Measurements from ENCODE around the gene MAP3K14.
A peak's percentile ranks its signal among the peaks of the same experiment; 100 is the strongest.
"Not testable (repeated sequence)": the region's sequence is repeated elsewhere in the genome, so short reads cannot be mapped to it uniquely, and the experiment has no call there.

Gene MAP3K14

GRCh38 chr17:45306094-45306493, 10.7 kb downstream of the MAP3K14 start:
- Mint-ChIP-seq H3K36me3 (peaks cover 17% of the 10 kb centered on the region), H3K27me3 (no peaks in the 10 kb centered on the region), H3K4me3 (no peak overlapping the region), H3K9me3 (no peaks in the 10 kb centered on the region), H3K27ac (peak overlapping the region; percentile 69), H3K4me1 (peaks cover 50% of the 10 kb centered on the region)
- ATAC-seq (ENCODE audit: low read depth) = no peak
- DNase-seq (ENCODE audit: low spot score in 2 of 2) = no peak

- ATAC-seq (ENCODE audit: low read depth) = no peak
- peaks cover 17% of the 10 kb centered on the region for H3K36me3 Mint-ChIP-seq
- no peak for DNase-seq (ENCODE audit: low spot score in 2 of 2)
- no peaks in the 10 kb centered on the region for H3K27me3 Mint-ChIP-seq
- peak overlapping the region; percentile 69 for H3K27ac Mint-ChIP-seq
- no peak overlapping the region for H3K4me3 Mint-ChIP-seq
- H3K9me3 Mint-ChIP-seq = no peaks in the 10 kb centered on the region
- H3K4me1 Mint-ChIP-seq = peaks cover 46% of the 10 kb centered on the region
Observed at GRCh38 chr17:45305530-45306087, 11.2 kb downstream of the MAP3K14 start.

GRCh38 chr17:45302649-45303173, 14.1 kb downstream of the MAP3K14 start:
- peak overlapping the region; percentile 75 for H3K4me3 Mint-ChIP-seq
- no peaks in the 10 kb centered on the region for H3K27me3 Mint-ChIP-seq
- H3K36me3 Mint-ChIP-seq = peaks cover 12% of the 10 kb centered on the region
- peaks cover 50% of the 10 kb centered on the region for H3K4me1 Mint-ChIP-seq
- no peaks in the 10 kb centered on the region for H3K9me3 Mint-ChIP-seq
- peak overlapping the region; percentile 90 for H3K27ac Mint-ChIP-seq
- ATAC-seq (ENCODE audit: low read depth) = peak; percentile 69
- DNase-seq (ENCODE audit: low spot score in 2 of 2) = peak in 1 of 2 donors; percentile 44

GRCh38 chr17:45302220-45302619, 14.6 kb downstream of the MAP3K14 start:
- not testable (repeated sequence) for H3K36me3 Mint-ChIP-seq; DNase-seq (ENCODE audit: low spot score in 2 of 2); H3K27me3 Mint-ChIP-seq; H3K9me3 Mint-ChIP-seq; ATAC-seq (ENCODE audit: low read depth)
- peak overlapping the region; percentile 90 for H3K27ac Mint-ChIP-seq
- peak overlapping the region; percentile 75 for H3K4me3 Mint-ChIP-seq
- H3K4me1 Mint-ChIP-seq = peaks cover 45% of the 10 kb centered on the region

- no peaks in the 10 kb centered on the region for H3K27me3 Mint-ChIP-seq
- peak; percentile 30 for ATAC-seq (ENCODE audit: low read depth)
- H3K36me3 Mint-ChIP-seq = peaks cover 9% of the 10 kb centered on the region
- peak overlapping the region; percentile 65 for H3K4me3 Mint-ChIP-seq
- peaks cover 46% of the 10 kb centered on the region for H3K4me1 Mint-ChIP-seq
- no peak for DNase-seq (ENCODE audit: low spot score in 2 of 2)
- peak overlapping the region; percentile 90 for H3K27ac Mint-ChIP-seq
- no peaks in the 10 kb centered on the region for H3K9me3 Mint-ChIP-seq
Observed at GRCh38 chr17:45301674-45302073, 15.1 kb downstream of the MAP3K14 start.

GRCh38 chr17:45300060-45300751, 16.6 kb downstream of the MAP3K14 start:
- peaks cover 9% of the 10 kb centered on the region for H3K36me3 Mint-ChIP-seq
- H3K9me3 Mint-ChIP-seq = no peaks in the 10 kb centered on the region
- DNase-seq (ENCODE audit: low spot score in 2 of 2) = no peak
- peak overlapping the region; percentile 41 for H3K4me3 Mint-ChIP-seq
- H3K27me3 Mint-ChIP-seq = no peaks in the 10 kb centered on the region
- H3K27ac Mint-ChIP-seq = peak overlapping the region; percentile 48
- peaks cover 56% of the 10 kb centered on the region for H3K4me1 Mint-ChIP-seq
- ATAC-seq (ENCODE audit: low read depth) = no peak

- peak overlapping the region; percentile 27 for H3K4me3 Mint-ChIP-seq
Observed at GRCh38 chr17:45299361-45299760, 17.5 kb downstream of the MAP3K14 start.

GRCh38 chr17:45298546-45299285, 18.1 kb downstream of the MAP3K14 start:
- Mint-ChIP-seq H3K4me1 (peaks cover 58% of the 10 kb centered on the region), H3K4me3 (peak overlapping the region; percentile 25), H3K9me3 (no peaks in the 10 kb centered on the region), H3K27me3 (no peaks in the 10 kb centered on the region), H3K27ac (peak overlapping the region; percentile 35), H3K36me3 (peaks cover 6% of the 10 kb centered on the region)
- no peak for ATAC-seq (ENCODE audit: low read depth)
- no peak for DNase-seq (ENCODE audit: low spot score in 2 of 2)

More at GRCh38 chr17:45299361-45299760, 17.5 kb downstream of the MAP3K14 start:
- peak overlapping the region; percentile 35 for H3K27ac Mint-ChIP-seq
- ATAC-seq (ENCODE audit: low read depth) = no peak
- H3K9me3 Mint-ChIP-seq = no peaks in the 10 kb centered on the region
- H3K36me3 Mint-ChIP-seq = peaks cover 6% of the 10 kb centered on the region
- H3K4me1 Mint-ChIP-seq = peaks cover 56% of the 10 kb centered on the region
- no peaks in the 10 kb centered on the region for H3K27me3 Mint-ChIP-seq
- DNase-seq (ENCODE audit: low spot score in 2 of 2) = no peak

GRCh38 chr17:45296833-45297124, 20.0 kb downstream of the MAP3K14 start:
- DNase-seq (ENCODE audit: low spot score in 2 of 2) (no peak), ATAC-seq (ENCODE audit: low read depth) (no peak)
- no peaks in the 10 kb centered on the region for H3K27me3 Mint-ChIP-seq
- H3K4me3 Mint-ChIP-seq = peak overlapping the region; percentile 54
- peak overlapping the region; percentile 78 for H3K27ac Mint-ChIP-seq
- H3K36me3 Mint-ChIP-seq = peaks cover 6% of the 10 kb centered on the region
- peaks cover 59% of the 10 kb centered on the region for H3K4me1 Mint-ChIP-seq
- H3K9me3 Mint-ChIP-seq = no peaks in the 10 kb centered on the region

GRCh38 chr17:45296003-45296832, 20.6 kb downstream of the MAP3K14 start:
- Mint-ChIP-seq H3K4me1 (peaks cover 62% of the 10 kb centered on the region), H3K36me3 (peaks cover 6% of the 10 kb centered on the region), H3K9me3 (no peaks in the 10 kb centered on the region), H3K4me3 (peak overlapping the region; percentile 54), H3K27ac (peak overlapping the region; percentile 78), H3K27me3 (no peaks in the 10 kb centered on the region)
- DNase-seq (ENCODE audit: low spot score in 2 of 2) = peak in 1 of 2 donors; percentile 45
- peak; percentile 93 for ATAC-seq (ENCODE audit: low read depth)

GRCh38 chr17:45294506-45294905, 22.3 kb downstream of the MAP3K14 start:
- Mint-ChIP-seq H3K27ac (no peak overlapping the region), H3K9me3 (no peaks in the 10 kb centered on the region)

GRCh38 chr17:45293413-45294211, 23.2 kb downstream of the MAP3K14 start:
- no peak for ATAC-seq (ENCODE audit: low read depth)
- Mint-ChIP-seq H3K9me3 (no peaks in the 10 kb centered on the region), H3K27ac (peak overlapping the region; percentile 65), H3K4me3 (peak overlapping the region; percentile 29), H3K27me3 (no peaks in the 10 kb centered on the region), H3K36me3 (peaks cover 10% of the 10 kb centered on the region), H3K4me1 (peaks cover 55% of the 10 kb centered on the region)
- DNase-seq (ENCODE audit: low spot score in 2 of 2) = no peak

More at GRCh38 chr17:45294506-45294905, 22.3 kb downstream of the MAP3K14 start:
- peaks cover 10% of the 10 kb centered on the region for H3K36me3 Mint-ChIP-seq
- DNase-seq (ENCODE audit: low spot score in 2 of 2) (no peak), ATAC-seq (ENCODE audit: low read depth) (no peak)
- peaks cover 64% of the 10 kb centered on the region for H3K4me1 Mint-ChIP-seq
- H3K4me3 Mint-ChIP-seq = no peak overlapping the region
- no peaks in the 10 kb centered on the region for H3K27me3 Mint-ChIP-seq

Data from memory B cell (primary cell).